Activated CD4-positive, alpha-beta T cell treated with anti-CD3 and anti-CD28 coated beads, Interleukin-2, amount 10 ng/mL, durations not matched to agents 7 days and 5 days (primary cell): ENCODE results near the gene PLXNA4. TPM values are rescaled to one million over a fixed set of nuclear protein-coding genes. Genes with fewer than 3 reads are reported as not detected.
"Not testable (repeated sequence)": the region's sequence is repeated elsewhere in the genome, so short reads cannot be mapped to it uniquely, and the experiment has no call there.

Source experiments
- CTCF ChIA-PET: fragments of 350-600 bp; sonication (Branson Sonifier 250); formaldehyde crosslinking; loops from one replicate; lab custom pipeline; 2021; ENCODE audit warnings: antibody characterized with exemption; lab: Charles Lee
- POLR2A ChIA-PET: fragments of 350-600 bp; sonication (Branson Sonifier 250); formaldehyde crosslinking; loops from one replicate; lab custom pipeline; 2021; ENCODE audit warnings: antibody characterized with exemption; lab: Charles Lee
- DNase-seq: peaks from one replicate; pipeline ENCODE4 v3.0.0-alpha.2; 2020
- H3K27ac Mint-ChIP-seq: one replicate; pipeline ENCODE4 v1.8.0; 2021; ENCODE audit warnings: mild to moderate bottlenecking, moderate library complexity, mixed read lengths
- H3K27me3 Mint-ChIP-seq: one replicate; pipeline ENCODE4 v1.8.0; 2021; ENCODE audit warnings: mixed read lengths
- H3K36me3 Mint-ChIP-seq: one replicate; pipeline ENCODE4 v1.8.0; 2021; ENCODE audit warnings: low read depth, mixed read lengths
- H3K4me1 Mint-ChIP-seq: one replicate; pipeline ENCODE4 v1.8.0; 2021; ENCODE audit warnings: mixed read lengths
- H3K4me3 Mint-ChIP-seq: one replicate; pipeline ENCODE4 v1.8.0; 2021; ENCODE audit warnings: mild to moderate bottlenecking, moderate library complexity, mixed read lengths
- H3K9me3 Mint-ChIP-seq: one replicate; pipeline ENCODE4 v1.8.0; 2021; ENCODE audit warnings: mixed read lengths
- total RNA-seq, 2 experiments: library from RNA; stranded (reverse); gene quantifications; one replicate each; pipeline ENCODE4 v1.2.3, GENCODE V29; 2021

The PLXNA4 gene
- total RNA-seq, 2 experiments from 2014 or later = 21.3 to 23.3 TPM

GRCh38 chr7:132393789-132394261 lies 182.4 kb downstream of the PLXNA4 start:
- POLR2A ChIA-PET = no interaction called here
- H3K4me1 Mint-ChIP-seq = peaks cover 32% of the 10 kb centered on the region
- H3K4me3 Mint-ChIP-seq = no peak overlapping the region
- H3K36me3 Mint-ChIP-seq = peaks cover 6% of the 10 kb centered on the region
- no peak overlapping the region for H3K27ac Mint-ChIP-seq
- no peak for DNase-seq
- CTCF ChIA-PET = interaction anchor here (0.8 to 2.5 kb wide), 11 partner anchors 33 to 273 kb away, joined by 3 to 37 read pairs (median 3); partner anchors contain the start of gene PLXNA4
- peaks cover 17% of the 10 kb centered on the region for H3K27me3 Mint-ChIP-seq
- peaks cover 2% of the 10 kb centered on the region for H3K9me3 Mint-ChIP-seq

GRCh38 chr7:132392713-132393112 lies 183.6 kb downstream of the PLXNA4 start:
- no peak for DNase-seq
- Mint-ChIP-seq H3K4me1 (peaks cover 32% of the 10 kb centered on the region), H3K27ac (no peak overlapping the region), H3K27me3 (peaks cover 20% of the 10 kb centered on the region), H3K36me3 (peaks cover 6% of the 10 kb centered on the region), H3K9me3 (peaks cover 2% of the 10 kb centered on the region), H3K4me3 (no peak overlapping the region)
- ChIA-PET CTCF (interaction anchor here (1.4 to 2.5 kb wide), 2 partner anchors 187 to 194 kb away, joined by 3 to 37 read pairs; no protein-coding TSS in a partner anchor), POLR2A (no interaction called here)

GRCh38 chr7:132390705-132391104 lies 185.6 kb downstream of the PLXNA4 start:
- Mint-ChIP-seq H3K27ac (peak overlapping the region; percentile 32), H3K36me3 (peaks cover 3% of the 10 kb centered on the region), H3K4me1 (peaks cover 23% of the 10 kb centered on the region), H3K27me3 (peaks cover 28% of the 10 kb centered on the region), H3K9me3 (no peaks in the 10 kb centered on the region), H3K4me3 (no peak overlapping the region)
- POLR2A ChIA-PET = no interaction called here
- DNase-seq = no peak
- CTCF ChIA-PET = interaction anchor here (0.6 kb wide), 1 partner anchor 390 kb away, joined by 4 read pairs; no protein-coding TSS in a partner anchor

GRCh38 chr7:132390049-132390448 lies 186.2 kb downstream of the PLXNA4 start:
- POLR2A ChIA-PET, DNase-seq, H3K36me3 Mint-ChIP-seq, H3K27ac Mint-ChIP-seq, H3K9me3 Mint-ChIP-seq, H3K4me3 Mint-ChIP-seq, CTCF ChIA-PET: not testable (repeated sequence)
- Mint-ChIP-seq H3K4me1 (peaks cover 16% of the 10 kb centered on the region), H3K27me3 (peaks cover 35% of the 10 kb centered on the region)

GRCh38 chr7:132388688-132389087 lies 187.6 kb downstream of the PLXNA4 start:
- Mint-ChIP-seq H3K27ac (no peak overlapping the region), H3K27me3 (peaks cover 46% of the 10 kb centered on the region), H3K36me3 (no peaks in the 10 kb centered on the region), H3K9me3 (no peaks in the 10 kb centered on the region), H3K4me3 (no peak overlapping the region), H3K4me1 (peaks cover 6% of the 10 kb centered on the region)
- POLR2A ChIA-PET = no interaction called here
- no peak for DNase-seq
- CTCF ChIA-PET = interaction anchor here (0.9 kb wide), 1 partner anchor 480 kb away, joined by 3 read pairs; no protein-coding TSS in a partner anchor

GRCh38 chr7:132387596-132387995 lies 188.7 kb downstream of the PLXNA4 start:
- peaks cover 52% of the 10 kb centered on the region for H3K27me3 Mint-ChIP-seq
- H3K9me3 Mint-ChIP-seq = no peaks in the 10 kb centered on the region
- no peaks in the 10 kb centered on the region for H3K36me3 Mint-ChIP-seq
- POLR2A ChIA-PET = no interaction called here
- no peak overlapping the region for H3K4me3 Mint-ChIP-seq
- CTCF ChIA-PET = interaction anchor here (1.5 kb wide), 1 partner anchor 14 kb away, joined by 4 read pairs; no protein-coding TSS in a partner anchor
- no peak overlapping the region for H3K27ac Mint-ChIP-seq
- no peak for DNase-seq
- peaks cover 6% of the 10 kb centered on the region for H3K4me1 Mint-ChIP-seq

- Mint-ChIP-seq H3K27me3 (peaks cover 61% of the 10 kb centered on the region), H3K4me1 (peaks cover 6% of the 10 kb centered on the region), H3K9me3 (no peaks in the 10 kb centered on the region), H3K27ac (no peak overlapping the region), H3K36me3 (no peaks in the 10 kb centered on the region), H3K4me3 (no peak overlapping the region)
- CTCF ChIA-PET = interaction anchor here (1.5 kb wide), 1 partner anchor 15 kb away, joined by 4 read pairs; no protein-coding TSS in a partner anchor
- DNase-seq = no peak
- POLR2A ChIA-PET = no interaction called here
Observed at GRCh38 chr7:132386201-132386681, 190.0 kb downstream of the PLXNA4 start.

GRCh38 chr7:132383962-132384361 lies 192.3 kb downstream of the PLXNA4 start:
- Mint-ChIP-seq H3K4me3 (no peak overlapping the region), H3K27me3 (peaks cover 58% of the 10 kb centered on the region), H3K9me3 (no peaks in the 10 kb centered on the region), H3K27ac (no peak overlapping the region), H3K36me3 (no peaks in the 10 kb centered on the region), H3K4me1 (no peaks in the 10 kb centered on the region)
- ChIA-PET POLR2A (no interaction called here), CTCF (interaction anchor here (1.8 kb wide), 1 partner anchor 17 kb away, joined by 3 read pairs; no protein-coding TSS in a partner anchor)
- no peak for DNase-seq

- Mint-ChIP-seq H3K36me3 (no peaks in the 10 kb centered on the region), H3K9me3 (no peaks in the 10 kb centered on the region), H3K4me3 (no peak overlapping the region), H3K4me1 (no peaks in the 10 kb centered on the region), H3K27ac (no peak overlapping the region), H3K27me3 (peaks cover 56% of the 10 kb centered on the region)
- CTCF ChIA-PET = interaction anchor here (0.9 kb wide), 1 partner anchor 199 kb away, joined by 3 read pairs; no protein-coding TSS in a partner anchor
- DNase-seq = no peak
- POLR2A ChIA-PET = no interaction called here
Observed at GRCh38 chr7:132381742-132382472, 194.4 kb downstream of the PLXNA4 start.

- Mint-ChIP-seq H3K27ac (no peak overlapping the region), H3K9me3 (no peaks in the 10 kb centered on the region), H3K4me3 (no peak overlapping the region), H3K4me1 (no peaks in the 10 kb centered on the region), H3K27me3 (peaks cover 54% of the 10 kb centered on the region), H3K36me3 (no peaks in the 10 kb centered on the region)
- POLR2A ChIA-PET = no interaction called here
- CTCF ChIA-PET = no interaction called here
- no peak for DNase-seq
Observed at GRCh38 chr7:132380059-132380458, 196.2 kb downstream of the PLXNA4 start.

- Mint-ChIP-seq H3K4me3 (no peak overlapping the region), H3K36me3 (no peaks in the 10 kb centered on the region), H3K9me3 (no peaks in the 10 kb centered on the region), H3K4me1 (no peaks in the 10 kb centered on the region), H3K27ac (no peak overlapping the region), H3K27me3 (peaks cover 48% of the 10 kb centered on the region)
- DNase-seq = no peak
- ChIA-PET CTCF (no interaction called here), POLR2A (no interaction called here)
Observed at GRCh38 chr7:132379292-132379691, 197.0 kb downstream of the PLXNA4 start.

- Mint-ChIP-seq H3K4me3 (no peak overlapping the region), H3K27ac (no peak overlapping the region), H3K27me3 (peaks cover 39% of the 10 kb centered on the region), H3K36me3 (no peaks in the 10 kb centered on the region), H3K9me3 (no peaks in the 10 kb centered on the region), H3K4me1 (no peaks in the 10 kb centered on the region)
- ChIA-PET POLR2A (no interaction called here), CTCF (no interaction called here)
- DNase-seq = no peak
Observed at GRCh38 chr7:132377703-132378584, 198.3 kb downstream of the PLXNA4 start.
